ENCODE measurements around the gene SLC9A9.

SLC9A9 gene

DNA sequence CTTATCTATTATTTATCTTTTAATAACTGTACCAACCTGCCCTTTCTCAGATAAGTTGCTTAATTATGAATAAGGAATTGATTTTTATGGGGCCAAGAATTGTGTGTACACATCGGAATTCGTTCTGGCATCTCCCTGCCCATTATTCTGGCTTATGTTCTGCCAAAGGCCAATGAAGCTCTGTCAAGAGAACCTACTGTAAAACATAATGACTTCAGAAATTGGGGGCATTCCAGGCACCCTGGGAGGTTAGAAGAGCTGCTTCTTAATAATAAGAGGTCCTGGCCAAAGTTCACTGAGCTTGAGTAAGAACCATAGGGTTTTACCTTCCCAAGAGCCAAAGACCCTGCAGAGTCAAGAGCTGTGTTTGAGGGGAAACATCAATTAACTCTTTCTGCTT is 261.7 kb downstream of the SLC9A9 start:
- peak; percentile 91 for DNase-seq

DNA sequence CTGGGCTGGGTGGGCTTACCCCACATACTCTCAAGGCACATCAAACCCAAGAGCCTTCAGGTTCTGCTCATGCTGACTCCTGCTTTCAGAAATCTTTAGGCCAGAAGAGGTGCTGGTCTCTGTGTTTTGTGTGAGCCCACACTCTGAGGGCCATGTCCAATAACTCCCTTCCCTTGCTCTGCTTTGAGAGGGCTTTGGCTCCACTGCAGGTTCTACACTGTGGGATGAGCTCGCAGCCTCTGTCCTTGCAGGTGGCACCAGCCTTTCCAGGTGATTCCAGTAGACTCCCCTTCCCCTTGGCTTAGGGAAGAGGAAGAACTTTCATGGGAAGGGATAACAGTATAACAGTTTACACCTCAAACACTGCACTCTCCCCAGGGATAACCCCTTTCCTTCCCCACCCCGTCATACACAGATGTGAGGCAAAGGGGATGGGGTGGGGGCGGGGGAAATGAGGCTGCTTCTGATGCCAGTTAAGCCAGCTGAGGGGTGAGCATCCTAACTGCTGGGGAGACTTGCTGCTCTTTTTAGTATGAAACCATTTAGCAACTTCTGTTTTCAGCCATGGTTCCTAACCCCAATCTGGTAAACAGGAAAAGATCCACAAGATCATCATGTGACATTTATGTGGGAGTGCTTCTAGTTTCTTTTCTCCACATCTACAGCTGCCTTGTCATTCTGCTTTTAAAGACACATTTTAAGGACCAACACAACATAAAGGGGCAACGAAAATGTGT is 262.4 kb downstream of the SLC9A9 start:
- no peak for DNase-seq

GRCh38 chr3:143584474-143584873 is 263.8 kb downstream of the SLC9A9 start:
- DNase-seq, result peak; percentile 77

DNA sequence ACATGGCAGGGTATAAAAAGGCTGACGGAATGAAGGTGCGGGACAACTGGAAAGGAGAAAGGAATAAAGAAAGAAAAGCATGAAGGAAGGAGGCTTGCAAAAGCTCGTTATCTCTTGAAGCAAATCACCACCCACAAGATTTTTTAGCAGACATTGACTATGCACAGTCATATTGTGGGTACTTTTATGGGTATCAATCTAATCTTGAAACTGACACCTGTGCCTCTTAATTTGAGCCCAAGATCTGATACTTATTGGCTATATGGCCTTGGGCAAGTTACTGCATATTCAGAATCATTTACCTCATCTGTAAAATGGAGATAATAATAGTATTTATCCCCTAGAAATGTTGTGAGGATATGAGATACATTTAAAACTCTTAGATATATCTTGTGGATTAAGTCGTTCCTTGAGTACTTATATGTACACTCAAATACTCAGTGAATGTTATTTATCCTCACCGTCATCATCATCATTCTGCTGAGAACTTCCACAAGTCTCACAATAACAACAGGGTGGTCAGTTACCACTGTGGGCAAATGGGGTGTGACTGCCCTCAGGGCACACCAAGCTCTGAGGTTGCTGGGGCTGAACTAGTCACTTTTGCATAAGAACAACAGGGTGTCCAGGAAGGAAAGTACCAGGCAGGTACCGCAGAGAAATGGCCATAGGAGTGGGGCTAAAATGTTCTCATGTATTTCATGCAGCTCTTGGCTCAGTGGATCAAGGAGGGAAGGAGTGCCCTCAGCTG is 266.1 kb downstream of the SLC9A9 start:
- no peak for DNase-seq

- DNase-seq, result no peak
These were observed 269.3 kb downstream of the SLC9A9 start for GRCh38 chr3:143578810-143579435.

- no peak for DNase-seq
These were observed 271.5 kb downstream of the SLC9A9 start for GRCh38 chr3:143576568-143577270.

DNA sequence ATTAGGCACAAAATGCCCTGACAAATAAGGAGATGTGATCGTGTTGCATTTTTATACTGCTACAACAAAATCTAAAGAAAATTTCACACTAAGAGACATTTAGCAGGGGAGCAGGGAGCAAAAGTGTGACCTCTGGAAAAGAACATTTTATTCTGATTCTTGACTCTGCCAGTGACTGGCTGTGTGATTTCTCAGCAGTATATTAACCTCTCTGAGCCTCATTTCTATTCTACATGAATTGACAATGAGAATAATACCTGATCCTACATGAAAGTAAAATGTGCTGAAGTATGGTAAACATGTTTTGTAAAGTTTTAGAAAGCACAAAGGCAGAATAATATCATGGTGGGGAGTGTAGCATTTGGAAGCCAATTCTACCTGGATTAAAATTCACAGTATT is 273.3 kb downstream of the SLC9A9 start:
- DNase-seq, result no peak

DNA sequence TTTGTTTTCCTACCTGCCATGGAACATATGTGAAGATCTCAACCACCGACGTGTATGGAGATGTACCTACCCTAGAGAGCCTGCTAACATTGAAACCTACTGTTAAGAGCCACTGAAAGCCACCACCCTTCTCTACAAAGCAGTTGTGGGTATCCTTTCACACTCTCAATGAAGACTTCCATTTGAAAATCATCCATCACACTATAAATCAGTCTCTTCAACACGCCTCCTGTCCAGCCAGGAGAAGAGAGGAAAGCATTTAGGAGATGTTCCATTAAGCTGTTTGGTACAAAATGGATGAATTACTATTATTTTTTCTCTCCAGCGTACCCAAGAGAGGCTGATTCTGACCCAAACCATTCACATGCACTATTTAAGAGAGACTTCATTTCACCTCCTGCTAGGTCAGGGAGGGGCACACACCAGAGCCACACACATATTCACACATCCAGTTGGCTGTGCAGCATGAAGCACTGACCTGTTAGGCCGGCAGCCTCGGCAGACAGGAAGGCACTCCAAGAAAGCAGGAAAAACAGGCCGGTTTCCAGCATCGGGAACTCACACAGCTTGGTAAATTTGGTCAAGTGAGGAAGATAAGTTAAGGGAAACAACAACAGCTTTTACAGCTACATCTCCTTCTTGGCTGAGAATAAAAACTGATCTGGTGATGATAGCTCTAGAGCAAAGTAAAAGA is 274.5 kb downstream of the SLC9A9 start:
- DNase-seq, result no peak

DNA sequence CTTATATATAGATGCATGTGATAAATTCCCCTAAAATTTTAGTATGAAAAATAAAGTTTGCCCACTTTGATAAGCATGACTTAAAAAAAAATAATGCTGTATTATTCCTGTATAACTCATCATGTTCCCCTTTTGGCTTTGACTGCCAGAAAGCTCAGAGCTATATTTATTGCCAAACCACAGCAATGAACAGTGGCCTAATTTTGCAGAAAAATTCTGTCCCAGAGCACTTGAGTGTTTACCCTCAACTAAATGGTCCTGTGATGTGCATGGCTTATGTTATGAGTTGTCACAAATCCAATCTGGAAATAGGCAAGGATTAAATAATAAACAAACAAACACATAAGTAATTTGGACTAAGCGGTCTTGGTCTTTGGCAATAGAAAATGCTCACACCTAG is 276.7 kb downstream of the SLC9A9 start:
- no peak for DNase-seq

DNA sequence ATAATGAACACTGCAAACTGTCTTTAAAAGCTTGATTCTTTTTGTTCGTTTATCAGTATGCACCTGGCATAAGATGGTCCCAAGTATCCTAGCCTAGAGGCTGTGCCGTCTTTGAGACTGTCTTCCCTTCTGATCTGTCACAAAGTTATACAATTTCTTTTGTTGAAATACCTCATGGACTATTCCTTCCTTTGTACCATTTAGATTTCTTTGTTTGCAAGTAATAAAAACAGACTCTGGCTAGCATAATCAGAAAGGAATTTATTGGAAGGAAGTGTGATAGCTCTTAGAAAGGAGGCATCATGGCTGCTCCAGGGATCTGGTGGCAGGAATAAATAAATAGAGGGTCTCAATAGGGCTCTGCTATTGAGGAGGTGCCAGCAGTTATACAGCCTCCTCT is 280.4 kb downstream of the SLC9A9 start:
- no peak for DNase-seq

GRCh38 chr3:143565951-143566350 is 282.3 kb downstream of the SLC9A9 start:
- no peak for DNase-seq

- DNase-seq, result no peak
These were observed 284.5 kb downstream of the SLC9A9 start for GRCh38 chr3:143563786-143564185.

DNA sequence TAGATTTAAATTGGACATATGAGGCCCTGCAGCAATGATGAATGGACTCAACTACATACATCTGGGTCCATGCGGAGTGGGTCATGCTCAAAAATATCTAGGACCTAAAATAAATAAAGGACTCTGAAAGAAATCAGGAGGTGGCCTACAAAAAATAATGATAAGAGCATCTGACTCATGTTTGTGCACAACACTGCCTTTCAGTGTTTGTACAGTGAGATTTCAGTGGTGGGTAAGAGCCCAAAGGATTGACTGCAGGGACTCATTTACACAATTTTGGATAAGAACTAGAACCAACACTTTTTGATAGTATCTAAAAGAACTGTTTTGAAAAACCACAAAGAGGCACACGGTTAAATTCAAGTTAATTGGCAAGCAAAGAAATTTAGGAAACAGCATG is 285.5 kb downstream of the SLC9A9 start:
- no peak for DNase-seq

DNA sequence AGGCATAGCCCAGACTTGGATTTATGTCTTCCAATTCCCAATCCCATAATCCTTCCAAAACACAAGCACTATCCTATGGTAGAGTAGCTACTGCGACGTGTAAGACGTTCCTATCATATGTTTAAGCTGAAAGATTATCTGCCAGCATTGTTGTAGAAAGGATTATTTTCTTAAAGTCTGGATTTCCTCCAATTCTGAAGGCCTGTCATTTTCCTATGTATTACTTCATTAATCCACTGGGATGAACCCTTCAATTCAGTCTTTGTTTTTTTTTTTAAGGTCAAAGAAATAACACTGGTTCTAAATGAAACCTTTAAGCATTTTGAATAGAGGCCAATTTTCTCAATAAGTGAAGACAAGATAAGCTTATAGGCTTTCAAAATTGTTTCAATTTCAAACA is 289.0 kb downstream of the SLC9A9 start:
- DNase-seq, result no peak

DNA sequence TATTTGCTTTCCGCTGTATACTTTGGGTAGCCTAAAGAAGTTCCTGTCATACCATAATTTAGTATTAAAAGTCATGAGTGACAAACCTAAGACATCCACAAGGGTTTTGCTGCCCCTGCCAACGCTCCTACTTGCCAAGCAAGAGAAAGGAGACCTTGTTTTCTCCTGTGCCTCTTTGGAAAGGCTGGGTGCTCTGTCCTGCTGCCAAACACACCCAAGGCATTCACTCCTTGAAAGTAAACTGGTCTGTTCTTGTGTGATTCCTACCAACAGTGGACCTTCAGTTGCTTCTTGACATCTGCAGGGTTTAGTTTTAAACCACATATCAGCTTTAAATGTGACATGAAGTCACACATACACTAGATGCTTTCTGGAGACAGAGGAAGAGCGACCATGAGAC is 295.4 kb downstream of the SLC9A9 start:
- no peak for DNase-seq

DNA sequence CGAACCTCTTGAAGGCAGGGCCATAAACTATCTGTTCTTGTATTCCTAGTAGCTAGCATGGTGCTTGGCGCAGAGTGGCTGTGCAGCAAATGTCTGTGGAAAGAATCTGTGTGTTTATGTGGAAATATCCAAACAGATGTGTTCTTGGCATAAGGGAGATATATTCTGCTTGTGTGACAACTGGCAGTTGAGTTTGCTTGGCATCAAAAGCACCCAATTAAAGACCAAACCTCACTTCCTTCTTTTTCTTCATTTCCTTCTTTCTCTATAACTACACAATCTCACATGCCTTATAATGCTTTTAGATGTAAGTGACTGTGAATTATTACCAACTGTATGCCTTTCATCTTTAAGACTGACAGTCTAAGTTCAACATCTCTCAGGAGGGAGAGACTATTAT is 296.5 kb downstream of the SLC9A9 start:
- DNase-seq, result no peak

DNA sequence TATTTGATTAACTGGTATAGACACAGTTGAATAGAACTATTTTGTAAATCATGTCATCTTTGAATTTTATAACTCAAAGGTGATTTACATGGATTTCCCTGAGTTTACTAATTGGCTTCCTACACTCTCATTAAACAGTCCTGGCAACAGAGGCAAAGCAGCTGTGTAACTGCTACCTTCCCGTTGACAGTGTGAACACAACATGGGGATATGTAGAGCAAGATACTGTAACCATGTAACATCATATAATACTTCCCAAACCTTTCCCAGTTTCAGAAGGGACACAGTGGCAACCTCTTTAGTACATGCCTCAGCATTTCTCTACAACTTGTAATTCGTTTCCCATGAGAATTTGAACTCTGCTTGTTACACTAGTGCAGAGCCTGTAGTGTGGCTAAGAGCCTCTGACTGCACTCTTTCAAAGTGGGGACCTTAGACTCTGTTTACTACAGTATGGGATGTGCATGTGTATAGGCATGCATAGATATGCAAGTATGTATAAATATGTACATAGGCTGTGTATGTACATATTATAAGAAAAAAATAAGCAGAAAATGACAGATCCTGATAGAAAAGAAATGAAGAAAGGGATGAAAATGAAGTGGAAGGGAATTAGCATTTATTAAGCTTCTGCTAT is 299.3 kb downstream of the SLC9A9 start:
- no peak for DNase-seq

- DNase-seq, result no peak
These were observed 299.9 kb downstream of the SLC9A9 start for GRCh38 chr3:143548393-143548792.

DNA sequence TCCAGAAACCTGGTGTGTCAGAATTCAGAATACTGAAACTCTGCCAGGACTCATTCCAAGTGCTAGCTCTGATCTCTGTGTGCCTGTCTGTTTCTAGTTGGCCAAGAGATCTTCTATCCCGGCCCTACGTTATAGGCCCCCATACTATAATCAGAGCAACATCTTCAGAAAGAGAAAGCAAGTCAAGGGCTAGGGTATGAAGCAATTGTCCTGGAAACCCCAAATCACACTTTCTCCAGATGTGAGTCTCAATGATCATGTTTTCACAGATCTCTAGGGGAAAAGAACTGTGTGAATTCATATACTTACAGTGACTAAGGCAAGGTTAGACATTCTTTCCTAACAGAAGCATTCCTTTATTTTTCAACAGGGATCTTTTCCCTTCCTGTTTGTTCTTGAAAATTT is 309.7 kb downstream of the SLC9A9 start:
- no peak for DNase-seq

DNA sequence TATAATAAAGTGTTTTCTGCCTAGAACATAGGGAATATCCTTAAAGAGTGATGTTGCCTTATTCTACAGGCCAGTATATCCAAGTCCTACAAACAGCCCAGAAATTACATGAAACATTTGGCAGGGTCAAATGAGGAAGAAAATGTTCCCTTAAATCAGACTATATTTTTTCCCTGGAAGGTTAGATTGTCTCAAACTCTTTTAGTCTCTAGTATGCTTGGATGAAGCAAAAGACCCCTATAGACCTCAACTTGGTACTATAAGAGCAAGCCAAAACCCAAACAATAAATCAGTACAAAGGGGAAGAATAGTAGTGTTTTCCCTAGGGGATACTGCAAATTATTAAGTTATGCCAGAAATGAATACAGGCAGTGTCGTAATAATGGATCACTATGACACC is 310.2 kb downstream of the SLC9A9 start:
- no peak for DNase-seq

DNA sequence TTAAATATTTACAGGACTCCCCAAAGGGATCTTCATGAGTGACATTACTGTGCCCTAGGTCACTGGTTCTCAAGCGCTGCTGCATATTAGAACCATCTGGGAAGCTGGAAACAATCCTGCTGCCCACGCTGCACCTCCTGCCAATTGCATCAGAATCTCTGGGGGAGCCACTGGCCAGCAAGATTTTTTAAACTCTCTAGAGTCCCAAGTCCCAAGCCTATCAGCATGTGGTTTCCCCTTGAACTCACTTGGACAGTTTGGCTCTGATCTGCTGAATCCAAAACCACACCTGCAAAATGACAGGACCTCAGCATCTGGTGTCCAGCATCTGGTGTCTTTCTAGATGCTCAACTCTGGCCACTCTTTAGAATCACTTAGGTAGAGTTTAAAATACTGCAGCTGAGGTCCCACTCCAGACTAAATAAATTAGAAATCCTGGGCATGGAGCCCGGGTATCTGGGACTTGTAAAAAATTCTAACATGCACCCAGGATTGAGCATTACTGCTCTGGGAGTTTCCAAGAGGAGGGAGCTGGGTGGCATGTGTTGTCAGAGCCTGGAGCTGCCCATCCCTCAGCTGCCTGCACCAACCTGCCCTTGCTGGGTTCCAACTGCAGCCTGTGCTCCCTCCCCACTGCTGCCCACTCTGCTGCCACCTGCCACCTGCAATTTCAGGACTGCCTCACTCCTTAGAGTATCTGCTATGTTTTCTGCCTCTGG is 311.3 kb downstream of the SLC9A9 start:
- DNase-seq, result peak; percentile 39
